Motor neuron (in vitro differentiated cells): ENCODE data around the gene IDI1. TPM values are rescaled to one million over a fixed set of nuclear protein-coding genes. Genes with fewer than 3 reads are reported as not detected.
A peak's percentile ranks its signal among the peaks of the same experiment; 100 is the strongest.
"Not testable (repeated sequence)": the region's sequence is repeated elsewhere in the genome, so short reads cannot be mapped to it uniquely, and the experiment has no call there.

Source experiments
- ATAC-seq, 8 experiments: fragments of 200-7000 bp; cut with Tn5 transposase; replicated peaks in 6 of 8; 2 replicates each; pipeline ENCODE4 v1.8.0; 2021; ENCODE audit warnings: mild to moderate bottlenecking in 8 of 8, moderate library complexity in 8 of 8
- H3K27ac ChIP-seq, 2 donors: fragments of 250-450 bp; sonication (Bioruptor Pico); 2 replicates each; pipeline ENCODE4 v1.9.0; 2021; ENCODE audit warnings: antibody characterized with exemption in 2 of 2, mild to moderate bottlenecking in 2 of 2, moderate library complexity in 1 of 2
- H3K4me1 ChIP-seq, 2 donors: fragments of 250-450 bp; sonication (Bioruptor Pico); replicated peaks in 1 of 2; 2 replicates each; pipeline ENCODE4 v1.6.1; 2021; ENCODE audit warnings: antibody characterized with exemption in 2 of 2, mild to moderate bottlenecking in 2 of 2, moderate library complexity in 1 of 2
- H3K4me3 ChIP-seq, 5 donors: fragments of 250-450 bp; sonication (Bioruptor Pico); 2 replicates each; pipeline ENCODE4 v1.9.0; 2021; ENCODE audit warnings: antibody characterized with exemption in 5 of 5, mild to moderate bottlenecking in 5 of 5, moderate library complexity in 4 of 5
- WGBS, 10 experiments: fragments of 450-650 bp; shearing (Covaris generic); methylation state at CpG; one replicate each; pipeline ENCODE4 v1.0.0; 2022; 5-methylcytosine and 5-hydroxymethylcytosine counted together
- in situ Hi-C, 9 experiments: fragments of 400-800 bp; cut with MboI; loops; one replicate each; pipeline ENCODE4 v1.15.0; 2021; ENCODE audit warnings: low sequenced_read_pairs in 9 of 9, low pct_unique_long_range_greater_than_20kb in 2 of 9; ENCODE audit not compliant: unreplicated experiment in 9 of 9
- total RNA-seq, 8 experiments: library from RNA; unstranded; fragments of 300-600 nt; gene quantifications; 2 replicates each; pipeline versions ENCODE4 v1.2.3 to v1.2.4, GENCODE V29; 2022

Gene IDI1
- total RNA-seq, 8 experiments from 2014 or later = 47.7 to 112 (median 99.2) TPM

GRCh38 chr10:1078668-1079067 is 29.7 kb upstream of the IDI1 start:
- in situ Hi-C loops = no loop called here
- H3K4me3 ChIP-seq = no peak overlapping the region

DNA sequence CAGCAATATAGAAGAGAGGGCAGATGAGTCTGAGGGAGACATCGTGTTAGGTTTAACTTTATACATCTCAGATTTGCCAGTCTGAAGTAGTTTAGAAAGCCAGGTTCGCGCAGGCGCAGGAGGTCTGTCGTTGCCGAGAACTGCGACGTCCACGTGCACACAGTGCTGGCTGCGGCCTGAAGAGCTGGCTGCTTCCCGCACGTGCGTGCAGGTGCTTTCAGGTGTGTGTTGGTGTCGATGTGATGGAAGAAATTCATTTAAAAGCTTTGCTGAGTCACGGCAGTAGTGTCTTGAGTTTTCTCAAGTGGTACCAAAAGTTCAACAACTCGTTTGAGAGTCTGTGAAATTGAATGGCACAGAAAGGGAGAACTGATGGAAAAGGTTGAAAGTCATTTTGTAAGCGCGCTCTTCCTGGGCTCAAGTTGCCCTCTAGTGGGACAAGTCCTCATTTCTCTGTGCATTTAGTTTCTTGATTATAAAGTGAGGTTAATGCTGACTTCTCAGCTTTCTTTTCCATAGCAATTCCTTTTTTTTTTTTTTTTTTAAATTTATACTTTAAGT is 25.9 kb upstream of the IDI1 start:
- WGBS, 10 experiments = 29 to 95% (median 84%) methylated on average over 2 to 18 of the region's 18 CpGs; no CpG with 5 or more reads in 2 of the 10 experiments
- in situ Hi-C loops = no loop called here
- ATAC-seq = no peak

More at GRCh38 chr10:1078668-1079067, 29.7 kb upstream of the IDI1 start:
- no peak for ATAC-seq
- H3K27ac ChIP-seq = no peak overlapping the region
- no peaks in the 10 kb centered on the region for H3K4me1 ChIP-seq

DNA sequence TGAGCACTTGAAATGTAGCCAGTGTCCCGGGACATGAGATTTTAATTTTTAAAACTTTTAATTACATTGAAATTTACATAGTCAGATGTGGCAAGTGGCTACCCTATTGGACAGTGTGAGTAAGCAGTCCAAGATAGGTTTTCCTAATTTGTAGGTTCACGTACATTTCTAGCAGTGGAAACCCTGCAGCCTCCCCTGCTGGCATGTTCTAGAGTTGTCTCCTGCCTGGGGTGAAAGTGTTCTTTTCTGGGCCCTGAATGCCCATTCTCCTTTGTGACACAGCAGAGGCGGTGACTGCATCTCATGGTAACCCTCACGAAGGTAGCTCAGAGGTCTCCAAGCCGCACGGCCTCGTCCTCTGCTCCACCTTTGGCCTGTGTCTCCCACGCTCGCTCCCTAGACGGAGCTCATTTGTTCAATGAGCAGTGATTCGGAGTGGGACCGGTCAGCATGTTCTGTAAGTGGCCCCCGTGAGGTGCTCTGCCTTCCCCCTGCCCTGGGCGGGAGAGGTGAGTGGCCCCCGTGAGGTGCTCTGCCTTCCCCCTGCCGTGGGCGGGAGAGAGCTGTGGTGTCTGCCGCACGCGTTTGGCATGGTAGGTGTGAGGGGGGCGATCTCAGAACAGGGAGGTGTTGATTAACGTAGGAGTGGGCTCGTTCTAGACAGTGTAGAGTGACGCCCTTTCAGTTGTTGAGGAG is 25.3 kb upstream of the IDI1 start:
- peak in 1 of 8 experiments; percentile 70 for ATAC-seq
- Histone ChIP-seq H3K4me1 (no peaks in the 10 kb centered on the region), H3K4me3 (no peak overlapping the region), H3K27ac (no peak overlapping the region)
- 50 to 100% (median 91%) methylated on average over 2 to 7 of the region's 24 CpGs; no CpG with 5 or more reads in 2 of the 10 experiments for WGBS, 10 experiments
- in situ Hi-C loops = no loop called here

More for the DNA sequence above, 25.9 kb upstream of the IDI1 start:
- H3K27ac ChIP-seq = no peak overlapping the region
- H3K4me1 ChIP-seq = no peaks in the 10 kb centered on the region
- H3K4me3 ChIP-seq = no peak overlapping the region

- peak in 3 of 8 experiments; percentile 54 to 92 (median 79) for ATAC-seq
Measured at GRCh38 chr10:1070919-1071318, 22.0 kb upstream of the IDI1 start.

GRCh38 chr10:1068380-1069361 is 19.8 kb upstream of the IDI1 start:
- WGBS, 10 experiments = 50 to 100% (median 87%) methylated on average over 1 to 10 of the region's 10 CpGs
- peaks cover 3 to 13% of the 10 kb centered on the region in 2 donors for H3K4me1 ChIP-seq
- no peak for ATAC-seq
- no peak overlapping the region for H3K4me3 ChIP-seq
- no peak overlapping the region for H3K27ac ChIP-seq
- in situ Hi-C loops = no loop called here

More at GRCh38 chr10:1070919-1071318, 22.0 kb upstream of the IDI1 start:
- Histone ChIP-seq H3K27ac (no peak overlapping the region), H3K4me1 (no peaks in the 10 kb centered on the region), H3K4me3 (no peak overlapping the region)
- in situ Hi-C loops = no loop called here
- WGBS, 10 experiments = 38 to 94% (median 72%) methylated on average over 1 to 7 of the region's 7 CpGs; no CpG with 5 or more reads in 1 of the 10 experiments

DNA sequence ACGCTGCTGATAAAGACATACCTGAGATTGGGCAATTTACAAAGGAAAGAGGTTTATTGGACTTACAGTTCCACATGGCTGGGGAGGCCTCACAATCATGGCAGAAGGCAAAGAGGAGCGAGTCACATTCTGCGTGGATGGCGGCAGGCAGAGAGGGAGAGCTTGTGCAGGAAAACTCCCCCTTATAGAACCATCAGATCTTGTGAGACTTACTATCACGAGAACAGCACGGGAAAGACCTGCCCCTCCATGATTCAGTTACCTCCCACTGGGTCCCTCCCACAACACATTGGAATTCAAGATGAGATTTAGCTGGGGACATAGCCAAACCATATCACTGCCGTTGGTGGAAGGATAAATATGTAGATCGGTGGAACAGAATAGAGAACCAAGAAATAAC is 17.8 kb upstream of the IDI1 start:
- H3K27ac ChIP-seq, H3K4me3 ChIP-seq, ATAC-seq, in situ Hi-C loops: not testable (repeated sequence)
- H3K4me1 ChIP-seq = peaks cover 3 to 15% of the 10 kb centered on the region in 2 donors
- 75 to 100% (median 94%) methylated on average over 1 to 8 of the region's 8 CpGs; no CpG with 5 or more reads in 1 of the 10 experiments for WGBS, 10 experiments

DNA sequence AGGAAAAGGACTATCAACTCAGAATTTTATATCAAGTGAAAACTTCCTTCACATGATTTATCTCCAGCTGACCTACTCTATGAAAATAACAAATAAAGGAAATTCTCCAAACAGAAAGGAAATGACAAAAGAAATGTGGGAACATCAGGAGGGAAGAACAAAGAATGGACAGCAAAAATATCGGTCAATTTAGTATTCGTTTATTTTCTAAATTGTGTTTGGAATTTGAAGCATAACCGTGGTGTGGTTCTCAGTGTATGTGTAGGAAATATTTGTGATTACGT is 16.0 kb upstream of the IDI1 start:
- 94 to 100% (median 98%) methylated on average over 2 to 4 of the region's 4 CpGs; no CpG with 5 or more reads in 1 of the 10 experiments for WGBS, 10 experiments
- in situ Hi-C loops = no loop called here
- Histone ChIP-seq H3K4me1 (peaks cover 3 to 15% of the 10 kb centered on the region in 2 donors), H3K27ac (peak overlapping the region in 1 of 2 donors; percentile 52), H3K4me3 (no peak overlapping the region)
- ATAC-seq = no peak

GRCh38 chr10:1063232-1063865 is 14.4 kb upstream of the IDI1 start:
- Histone ChIP-seq H3K27ac (no peak overlapping the region), H3K4me3 (no peak overlapping the region), H3K4me1 (peaks cover 3 to 15% of the 10 kb centered on the region in 2 donors)
- ATAC-seq = peak in 4 of 8 experiments; percentile 20 to 51 (median 46)
- 60 to 100% (median 89%) methylated on average over 1 to 6 of the region's 7 CpGs; no CpG with 5 or more reads in 2 of the 10 experiments for WGBS, 10 experiments
- in situ Hi-C loops = no loop called here

DNA sequence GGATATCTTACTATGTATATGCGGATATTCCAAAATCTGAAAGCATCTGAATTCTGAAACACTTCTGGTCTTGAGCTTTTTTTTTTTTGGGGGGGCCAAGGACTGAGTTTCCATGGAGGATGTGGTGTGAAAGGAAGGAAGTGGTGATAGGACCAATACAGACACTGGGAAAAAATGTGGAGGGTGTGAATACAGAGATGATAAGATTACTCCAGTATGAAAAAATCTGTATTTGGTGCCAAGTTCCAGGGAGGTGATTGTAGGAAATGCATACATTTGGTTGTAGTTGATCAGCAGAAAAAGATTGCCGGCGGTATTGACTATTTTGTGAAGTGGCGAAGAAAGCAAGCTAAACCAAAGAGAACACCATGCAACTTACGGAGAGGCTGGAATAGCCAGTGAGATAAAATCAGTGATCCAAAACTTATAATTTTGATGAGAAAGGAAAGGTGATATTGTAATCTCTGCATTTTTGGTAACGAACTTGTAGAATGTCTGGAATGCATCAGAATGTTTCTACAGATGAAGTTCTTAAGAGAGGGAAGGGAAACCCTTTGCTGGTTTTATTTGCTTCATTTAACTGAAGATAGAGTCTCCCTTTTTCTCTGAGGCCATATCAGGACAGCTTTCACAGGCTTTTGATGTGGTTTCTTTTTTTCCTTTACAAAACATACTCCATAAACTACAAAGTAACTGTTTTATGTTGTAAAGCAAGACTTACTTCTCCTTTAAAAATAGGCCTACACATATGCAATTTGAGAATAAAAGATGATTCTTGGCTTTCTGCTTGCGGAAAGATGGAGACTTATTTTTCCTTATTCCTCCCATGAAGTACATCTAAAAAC is 13.2 kb upstream of the IDI1 start:
- 75 to 100% (median 96%) methylated on average over 2 to 7 of the region's 7 CpGs for WGBS, 10 experiments
- in situ Hi-C loops = no loop called here
- Histone ChIP-seq H3K4me1 (peaks cover 8 to 20% of the 10 kb centered on the region in 2 donors), H3K4me3 (no peak overlapping the region), H3K27ac (no peak overlapping the region)
- no peak for ATAC-seq

DNA sequence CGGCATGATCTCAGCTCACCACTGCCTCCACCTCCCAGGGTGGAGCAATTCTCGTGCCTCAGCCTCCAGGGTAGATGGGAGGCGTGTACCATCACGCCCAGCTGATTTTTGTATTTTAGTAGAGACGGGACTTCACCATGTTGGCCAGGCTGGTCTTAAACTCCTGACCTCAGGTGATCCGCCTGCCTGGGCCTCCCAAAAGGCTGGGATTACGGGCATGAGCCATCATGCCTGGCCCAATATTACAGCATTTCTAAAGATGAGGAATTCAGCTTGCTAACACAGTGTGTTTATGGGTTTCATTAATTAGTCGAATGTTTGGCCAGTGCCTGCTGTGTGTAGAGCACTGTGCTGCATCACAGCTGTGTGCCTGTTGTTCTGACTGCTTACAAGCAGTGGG is 11.0 kb upstream of the IDI1 start:
- in situ Hi-C loops = no loop called here
- Histone ChIP-seq H3K27ac (no peak overlapping the region), H3K4me1 (peaks cover 14 to 24% of the 10 kb centered on the region in 2 donors), H3K4me3 (no peak overlapping the region)
- WGBS, 10 experiments = 80 to 100% (median 93%) methylated on average over 1 to 6 of the region's 8 CpGs; no CpG with 5 or more reads in 3 of the 10 experiments
- no peak for ATAC-seq

GRCh38 chr10:1058017-1058416 is 9.1 kb upstream of the IDI1 start:
- in situ Hi-C loops = no loop called here
- Histone ChIP-seq H3K27ac (no peak overlapping the region), H3K4me3 (peak overlapping the region in 2 of 5 donors; percentile 92 to 100), H3K4me1 (peaks cover 12 to 22% of the 10 kb centered on the region in 2 donors)
- WGBS, 10 experiments = 20 to 100% (median 83%) methylated on average over 1 to 5 of the region's 7 CpGs; no CpG with 5 or more reads in 1 of the 10 experiments
- no peak for ATAC-seq
